HFFc6 (cell line): ENCODE results near the gene FAM124B. TPM values are rescaled to one million over a fixed set of nuclear protein-coding genes. Genes with fewer than 3 reads are reported as not detected.

Source experiments
- DNase-seq: peaks from one replicate; pipeline ENCODE4 v3.0.0-alpha.2; 2018
- H3K27ac Mint-ChIP-seq: 2 replicates; pipeline ENCODE4 v1.8.0; 2020; ENCODE audit warnings: mild to moderate bottlenecking, mixed read lengths
- H3K27me3 Mint-ChIP-seq: 2 replicates; pipeline ENCODE4 v1.8.0; 2021; ENCODE audit warnings: mild to moderate bottlenecking, moderate library complexity, mixed read lengths; ENCODE audit not compliant: insufficient read depth
- H3K36me3 Mint-ChIP-seq: 2 replicates; pipeline ENCODE4 v1.8.0; 2021; ENCODE audit warnings: low read depth, mixed read lengths
- H3K4me1 Mint-ChIP-seq: 2 replicates; pipeline ENCODE4 v1.8.0; 2020; ENCODE audit warnings: low read depth, mixed read lengths
- H3K4me3 Mint-ChIP-seq: 2 replicates; pipeline ENCODE4 v1.8.0; 2020; ENCODE audit warnings: mild to moderate bottlenecking, moderate library complexity, mixed read lengths
- H3K9me3 Mint-ChIP-seq: 2 replicates; pipeline ENCODE4 v1.8.0; 2020; ENCODE audit warnings: mild to moderate bottlenecking, mixed read lengths
- CTCF ChIP-seq: fragments of 200-600 bp; sonication (generic); IDR thresholded peaks from 2 replicates; pipeline ENCODE4 v1.5.0; 2021; ENCODE audit warnings: antibody characterized with exemption, mild to moderate bottlenecking
- total RNA-seq, 6 experiments: library from RNA; stranded (reverse); fragmentation: NEBNext Ultra II Directional; extraction: Animal tissue kit (Norgen Biotek cat#: 25700); gene quantifications; 2 replicates in 1 of 6; 3 replicates in 5 of 6; pipeline ENCODE4 v1.2.3, GENCODE V29; 2021

Gene FAM124B
- total RNA-seq, 6 experiments from 2014 or later = 0.10 TPM; not detected in 5

GRCh38 chr2:224426656-224427055 is 24.7 kb upstream of the FAM124B start:
- H3K36me3 Mint-ChIP-seq = no peaks in the 10 kb centered on the region
- H3K27ac Mint-ChIP-seq = no peak overlapping the region
- DNase-seq = no peak
- H3K27me3 Mint-ChIP-seq = peaks cover 17% of the 10 kb centered on the region
- H3K4me3 Mint-ChIP-seq = no peak overlapping the region
- no peak for TF ChIP-seq CTCF
- H3K4me1 Mint-ChIP-seq = no peaks in the 10 kb centered on the region
- no peaks in the 10 kb centered on the region; the same call in 1 of the 2 replicates for H3K9me3 Mint-ChIP-seq

GRCh38 chr2:224421065-224421464 is 19.2 kb upstream of the FAM124B start:
- H3K27ac Mint-ChIP-seq = no peak overlapping the region
- TF ChIP-seq CTCF = no peak
- H3K27me3 Mint-ChIP-seq = peaks cover 23% of the 10 kb centered on the region
- DNase-seq = no peak
- H3K9me3 Mint-ChIP-seq = no peaks in the 10 kb centered on the region; the same call in 1 of the 2 replicates
- H3K4me1 Mint-ChIP-seq = no peaks in the 10 kb centered on the region
- no peaks in the 10 kb centered on the region for H3K36me3 Mint-ChIP-seq
- H3K4me3 Mint-ChIP-seq = no peak overlapping the region

- Mint-ChIP-seq H3K36me3 (no peaks in the 10 kb centered on the region), H3K27me3 (peaks cover 15% of the 10 kb centered on the region), H3K4me1 (peaks cover 1% of the 10 kb centered on the region), H3K4me3 (no peak overlapping the region), H3K9me3 (no peaks in the 10 kb centered on the region; the same call in 1 of the 2 replicates), H3K27ac (no peak overlapping the region)
- DNase-seq = no peak
- no peak for TF ChIP-seq CTCF
These were observed 16.0 kb upstream of the FAM124B start for GRCh38 chr2:224417947-224418346.

- TF ChIP-seq CTCF = no peak
- Mint-ChIP-seq H3K27ac (no peak overlapping the region), H3K4me3 (no peak overlapping the region), H3K9me3 (no peaks in the 10 kb centered on the region; the same call in 1 of the 2 replicates), H3K27me3 (peaks cover 15% of the 10 kb centered on the region), H3K4me1 (peaks cover 7% of the 10 kb centered on the region), H3K36me3 (no peaks in the 10 kb centered on the region)
- no peak for DNase-seq
These were observed 15.4 kb upstream of the FAM124B start for GRCh38 chr2:224417361-224417729.

GRCh38 chr2:224416656-224417360 is 14.9 kb upstream of the FAM124B start:
- no peak overlapping the region for H3K27ac Mint-ChIP-seq
- peaks cover 15% of the 10 kb centered on the region for H3K27me3 Mint-ChIP-seq
- DNase-seq = no peak
- no peaks in the 10 kb centered on the region for H3K36me3 Mint-ChIP-seq
- no peak overlapping the region for H3K4me3 Mint-ChIP-seq
- peaks cover 13% of the 10 kb centered on the region for H3K4me1 Mint-ChIP-seq
- no peak for TF ChIP-seq CTCF
- no peaks in the 10 kb centered on the region; the same call in 1 of the 2 replicates for H3K9me3 Mint-ChIP-seq
